Ishikawa (cell line): ENCODE measurements around the gene TRAFD1.
A peak's percentile ranks its signal among the peaks of the same experiment; 100 is the strongest.

Experiments used
- CEBPB ChIP-seq: IDR thresholded peaks from 2 replicates; pipeline ENCODE4 v1.6.1; 2012
- CREB1 ChIP-seq: IDR thresholded peaks from 2 replicates; pipeline ENCODE4 v1.6.1; 2012; ENCODE audit warnings: low read depth
- EGR1 ChIP-seq: IDR thresholded peaks from 2 replicates; pipeline ENCODE4 v1.6.1; 2012
- EP300 ChIP-seq: IDR thresholded peaks from 2 replicates; pipeline ENCODE4 v1.6.1; 2012; ENCODE audit warnings: borderline replicate concordance
- MAX ChIP-seq: IDR thresholded peaks from 2 replicates; pipeline ENCODE4 v1.6.1; 2012
- NFIC ChIP-seq: IDR thresholded peaks from 2 replicates; pipeline ENCODE4 v1.6.1; 2012
- RAD21 ChIP-seq: IDR thresholded peaks from 2 replicates; pipeline ENCODE4 v1.6.1; 2012; ENCODE audit warnings: low read depth
- REST ChIP-seq: IDR thresholded peaks from 2 replicates; pipeline ENCODE4 v1.6.1; 2012; ENCODE audit warnings: low read depth, mild to moderate bottlenecking
- TAF1 ChIP-seq: IDR thresholded peaks from 2 replicates; pipeline ENCODE4 v1.6.1; 2012; ENCODE audit warnings: low read depth, mild to moderate bottlenecking
- TCF12 ChIP-seq: IDR thresholded peaks from 2 replicates; pipeline ENCODE4 v1.6.1; 2012; ENCODE audit warnings: low read depth
- TEAD4 ChIP-seq: IDR thresholded peaks from 2 replicates; pipeline ENCODE4 v1.6.1; 2012

GRCh38 chr12:112112409-112113133, 12.8 kb upstream of the TRAFD1 start:
- TF ChIP-seq TCF12 (peak; percentile 60), TEAD4 (peak; percentile 83), CEBPB (no peak; the same call in 1 of the 2 replicates), RAD21 (no peak; the same call in 1 of the 2 replicates), MAX (no peak), REST (no peak), CREB1 (no peak), NFIC (peak; percentile 97), EP300 (peak; percentile 78), TAF1 (no peak), EGR1 (no peak)
